ENCODE results near the gene RAMP3. TPM values are rescaled to one million over a fixed set of nuclear protein-coding genes. Genes with fewer than 3 reads are reported as not detected.

The RAMP3 gene
- total RNA-seq, 1 experiment from 2014 or later: not detected

DNA sequence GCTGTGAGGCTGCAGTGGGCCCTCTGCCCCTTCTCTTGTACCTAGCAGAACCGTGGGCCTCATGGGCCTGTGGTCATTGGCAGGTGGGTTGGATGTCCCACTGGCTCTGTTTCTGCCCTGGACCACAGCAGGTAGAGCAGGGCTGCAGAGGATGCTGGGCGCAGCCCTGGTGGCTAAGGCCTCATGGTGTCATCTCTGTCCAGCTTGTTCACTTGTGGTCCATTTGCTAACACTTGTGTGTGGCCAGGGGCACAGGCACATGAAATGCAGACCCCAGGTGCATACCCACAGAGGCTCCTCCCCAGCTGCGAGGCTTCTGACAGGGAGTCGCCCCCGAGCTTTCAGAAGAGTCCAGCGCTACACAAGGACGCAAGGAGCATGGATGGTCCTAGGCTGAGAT is 23.7 kb upstream of the RAMP3 start:
- POLR2A ChIA-PET (ENCODE audit: unreplicated experiment): no interaction called here
- no TSS peak for BruUV-seq (replicated peaks)
- intact Hi-C loops (cut with micrococcal nuclease): no loop called here

GRCh38 chr7:45136106-45137060 is 21.2 kb upstream of the RAMP3 start:
- Histone ChIP-seq H3K4me3 (ENCODE audit: low read length) (no peak overlapping the region), H3K27ac (ENCODE audit: low read length) (no peak overlapping the region), H3K36me3 (ENCODE audit: low read depth, low read length) (no peaks in the 10 kb centered on the region), H3K9ac (ENCODE audit: low read length) (no peak overlapping the region), H3K4me2 (ENCODE audit: low read length) (peak overlapping the region; percentile 40; the same call in 1 of the 2 replicates), H3K9me3 (ENCODE audit: low read length) (no peaks in the 10 kb centered on the region), H4K20me1 (ENCODE audit: low read length) (no peaks in the 10 kb centered on the region), H3K9me2 (replicated peaks; ENCODE audit: low read length) (no peaks in the 10 kb centered on the region), H3K79me2 (ENCODE audit: low read length) (no peaks in the 10 kb centered on the region), H3F3A (ENCODE audit: low read length, unreplicated experiment) (no peaks in the 10 kb centered on the region), H3K4me1 (ENCODE audit: insufficient read depth, low read length) (no peaks in the 10 kb centered on the region; the same call in 1 of the 2 replicates), H3K27me3 (ENCODE audit: low read length) (no peaks in the 10 kb centered on the region), H2AFZ (ENCODE audit: low read length) (peak overlapping the region; percentile 39)
- CTCF ChIA-PET: interaction anchor here (0.6 to 1.3 kb wide), 8 partner anchors 137 to 1842 kb away, joined by 3 to 14 read pairs (median 4); no protein-coding TSS in a partner anchor
- peak; percentile 78 for DNase-seq
- intact Hi-C loops (cut with micrococcal nuclease): loop anchor here (1.0 kb wide), 3 partner anchors 163 to 548 kb away; no protein-coding TSS in a partner anchor
- TF ChIP-seq EZH2phosphoT487 (IDR thresholded peaks at IDR 0.05; ENCODE audit: borderline replicate concordance, low read length) (no peak), CTCF (conservative IDR thresholded peaks at IDR 0.05; ENCODE audit: low read depth, low read length) (peak; percentile 90)
- peak; percentile 88 for ATAC-seq
- POLR2A ChIA-PET (ENCODE audit: unreplicated experiment): interaction anchor here (0.6 kb wide), 1 partner anchor 278 kb away, joined by 7 read pairs; no protein-coding TSS in a partner anchor
- BruUV-seq (replicated peaks): no TSS peak

More for the DNA sequence above, 23.7 kb upstream of the RAMP3 start:
- Histone ChIP-seq H3K36me3 (ENCODE audit: low read depth, low read length) (no peaks in the 10 kb centered on the region), H3F3A (ENCODE audit: low read length, unreplicated experiment) (no peaks in the 10 kb centered on the region), H4K20me1 (ENCODE audit: low read length) (no peaks in the 10 kb centered on the region), H2AFZ (ENCODE audit: low read length) (no peak overlapping the region), H3K4me2 (ENCODE audit: low read length) (no peak overlapping the region), H3K79me2 (ENCODE audit: low read length) (no peaks in the 10 kb centered on the region), H3K4me3 (ENCODE audit: low read length) (no peak overlapping the region), H3K4me1 (ENCODE audit: insufficient read depth, low read length) (no peaks in the 10 kb centered on the region; the same call in 1 of the 2 replicates), H3K27ac (ENCODE audit: low read length) (no peak overlapping the region), H3K9me2 (replicated peaks; ENCODE audit: low read length) (no peaks in the 10 kb centered on the region), H3K9me3 (ENCODE audit: low read length) (no peaks in the 10 kb centered on the region), H3K27me3 (ENCODE audit: low read length) (no peaks in the 10 kb centered on the region), H3K9ac (ENCODE audit: low read length) (no peak overlapping the region)
- ATAC-seq: no peak
- TF ChIP-seq EZH2phosphoT487 (IDR thresholded peaks at IDR 0.05; ENCODE audit: borderline replicate concordance, low read length): no peak
- CTCF ChIA-PET: no interaction called here
- no peak for DNase-seq

DNA sequence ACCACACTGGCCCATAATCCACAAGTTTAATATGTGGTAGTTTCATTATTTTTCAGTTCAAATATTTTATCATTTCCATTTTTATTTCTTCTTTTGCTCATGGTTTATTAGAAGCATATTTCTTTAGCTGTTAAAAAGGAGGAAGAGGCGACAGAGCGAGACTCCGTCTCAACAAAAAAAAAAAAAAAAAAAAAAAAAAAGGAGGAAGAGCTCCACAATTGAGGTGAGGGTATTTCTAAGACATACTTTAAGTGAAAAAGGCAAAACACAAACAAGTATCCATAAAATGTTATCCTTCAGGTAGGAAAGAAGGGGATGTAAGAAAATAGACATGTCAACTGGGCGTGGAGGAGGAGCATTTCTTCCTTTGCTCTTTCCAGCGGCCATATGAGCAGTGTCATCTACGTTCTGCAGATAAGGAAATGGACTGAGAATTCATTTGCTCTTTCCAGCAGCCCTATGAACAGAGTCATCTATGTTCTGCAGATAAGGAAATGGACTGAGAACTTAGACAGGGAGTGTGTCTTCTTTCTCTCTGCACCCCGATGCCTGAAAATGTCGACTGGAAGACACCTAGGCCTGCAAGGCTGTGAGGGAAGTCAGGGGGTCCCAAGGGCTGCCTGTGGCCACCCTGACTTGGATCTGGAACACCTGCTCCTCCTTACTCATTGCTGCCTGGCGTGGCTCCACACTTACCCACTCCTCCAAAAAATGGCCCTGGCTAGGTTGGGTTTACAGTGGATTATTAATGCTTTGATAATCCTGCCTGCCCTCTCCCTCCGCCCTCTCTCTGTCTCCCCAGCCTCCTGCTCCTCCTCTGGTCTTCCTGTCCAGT is 18.9 kb upstream of the RAMP3 start:
- Histone ChIP-seq H2AFZ (ENCODE audit: low read length) (no peak overlapping the region), H3K79me2 (ENCODE audit: low read length) (no peaks in the 10 kb centered on the region), H3K27ac (ENCODE audit: low read length) (no peak overlapping the region), H3K9me2 (replicated peaks; ENCODE audit: low read length) (no peaks in the 10 kb centered on the region), H3K36me3 (ENCODE audit: low read depth, low read length) (no peaks in the 10 kb centered on the region), H4K20me1 (ENCODE audit: low read length) (no peaks in the 10 kb centered on the region), H3K9me3 (ENCODE audit: low read length) (no peaks in the 10 kb centered on the region), H3K4me3 (ENCODE audit: low read length) (no peak overlapping the region), H3F3A (ENCODE audit: low read length, unreplicated experiment) (no peaks in the 10 kb centered on the region), H3K27me3 (ENCODE audit: low read length) (no peaks in the 10 kb centered on the region), H3K9ac (ENCODE audit: low read length) (no peak overlapping the region), H3K4me1 (ENCODE audit: insufficient read depth, low read length) (no peaks in the 10 kb centered on the region; the same call in 1 of the 2 replicates), H3K4me2 (ENCODE audit: low read length) (no peak overlapping the region)
- TF ChIP-seq EZH2phosphoT487 (IDR thresholded peaks at IDR 0.05; ENCODE audit: borderline replicate concordance, low read length) (no peak), EZH2 (IDR thresholded peaks at IDR 0.05; ENCODE audit: low read length, unreplicated experiment) (no peak), CTCF (conservative IDR thresholded peaks at IDR 0.05; ENCODE audit: low read depth, low read length) (no peak)
- ChIA-PET POLR2A (ENCODE audit: unreplicated experiment) (no interaction called here), CTCF (no interaction called here)
- intact Hi-C loops (cut with micrococcal nuclease): no loop called here
- BruUV-seq (replicated peaks): no TSS peak
- ATAC-seq (no peak), DNase-seq (no peak)
